HG02642 (cell line): ENCODE results near the gene GTF2IRD1.

Experiments used
- ATAC-seq: cut with Tn5 transposase; IDR thresholded peaks from one replicate; pipeline ENCODE4 v1.9.1; 2021; ENCODE audit warnings: mild to moderate bottlenecking; ENCODE audit not compliant: unreplicated experiment, poor library complexity

GTF2IRD1 gene

GRCh38 chr7:74464931-74465886 lies 11.5 kb downstream of the GTF2IRD1 start:
- no peak for ATAC-seq

- no peak for ATAC-seq
Measured at GRCh38 chr7:74466196-74466813, 12.6 kb downstream of the GTF2IRD1 start.

GRCh38 chr7:74467876-74468275 lies 14.2 kb downstream of the GTF2IRD1 start:
- ATAC-seq: no peak

GRCh38 chr7:74470504-74470903 lies 16.8 kb downstream of the GTF2IRD1 start:
- no peak for ATAC-seq

GRCh38 chr7:74473116-74473515 lies 19.4 kb downstream of the GTF2IRD1 start:
- ATAC-seq: no peak

- no peak for ATAC-seq
Measured at GRCh38 chr7:74474271-74474865, 20.7 kb downstream of the GTF2IRD1 start.

- ATAC-seq: no peak
Measured at GRCh38 chr7:74475243-74475986, 21.7 kb downstream of the GTF2IRD1 start.

- no peak for ATAC-seq
Measured at GRCh38 chr7:74475987-74476350, 22.3 kb downstream of the GTF2IRD1 start.

GRCh38 chr7:74476626-74477025 lies 22.9 kb downstream of the GTF2IRD1 start:
- no peak for ATAC-seq

- ATAC-seq: no peak
Measured at GRCh38 chr7:74478671-74479065, 25.0 kb downstream of the GTF2IRD1 start.

GRCh38 chr7:74479066-74479781 lies 25.5 kb downstream of the GTF2IRD1 start:
- no peak for ATAC-seq

- ATAC-seq: no peak
Measured at GRCh38 chr7:74479961-74480829, 26.5 kb downstream of the GTF2IRD1 start.

GRCh38 chr7:74480861-74481417 lies 27.2 kb downstream of the GTF2IRD1 start:
- ATAC-seq: no peak

- ATAC-seq: no peak
Measured at GRCh38 chr7:74481458-74482196, 27.9 kb downstream of the GTF2IRD1 start.

GRCh38 chr7:74482197-74482467 lies 28.4 kb downstream of the GTF2IRD1 start:
- no peak for ATAC-seq

- no peak for ATAC-seq
Measured at GRCh38 chr7:74482629-74483401, 29.1 kb downstream of the GTF2IRD1 start.
